Measurements from ENCODE around the gene CLEC3A.

The CLEC3A gene

GRCh38 chr16:78081341-78081740 lies 59.0 kb downstream of the CLEC3A start:
- Histone ChIP-seq H3K4me1 (ENCODE audit: control insufficient read depth, insufficient read depth, low read length) (no peaks in the 10 kb centered on the region), H3K27me3 (ENCODE audit: control insufficient read depth, insufficient read depth, low read length) (no peaks in the 10 kb centered on the region), H3K4me3 (ENCODE audit: low read length) (no peak overlapping the region)

More at GRCh38 chr16:78081341-78081740, 59.0 kb downstream of the CLEC3A start:
- Histone ChIP-seq H3K9ac (ENCODE audit: low read length) (no peak overlapping the region), H3K9me3 (ENCODE audit: control insufficient read depth, low read length) (no peaks in the 10 kb centered on the region), H3K36me3 (ENCODE audit: control insufficient read depth, insufficient read depth, low read length) (no peaks in the 10 kb centered on the region)

Data from mucosa of stomach (tissue), 1 donor.